NCI-H1694 treated with DMSO at 0.1 percent for 48 hours (cell line): Measurements from ENCODE around the gene RPL32.
"Not testable (repeated sequence)": the region's sequence is repeated elsewhere in the genome, so short reads cannot be mapped to it uniquely, and the experiment has no call there.

Source experiments
- DNase-seq: peaks from one replicate; lab custom pipeline; 2025; lab: John Stamatoyannopoulos, UW

The RPL32 gene

DNA sequence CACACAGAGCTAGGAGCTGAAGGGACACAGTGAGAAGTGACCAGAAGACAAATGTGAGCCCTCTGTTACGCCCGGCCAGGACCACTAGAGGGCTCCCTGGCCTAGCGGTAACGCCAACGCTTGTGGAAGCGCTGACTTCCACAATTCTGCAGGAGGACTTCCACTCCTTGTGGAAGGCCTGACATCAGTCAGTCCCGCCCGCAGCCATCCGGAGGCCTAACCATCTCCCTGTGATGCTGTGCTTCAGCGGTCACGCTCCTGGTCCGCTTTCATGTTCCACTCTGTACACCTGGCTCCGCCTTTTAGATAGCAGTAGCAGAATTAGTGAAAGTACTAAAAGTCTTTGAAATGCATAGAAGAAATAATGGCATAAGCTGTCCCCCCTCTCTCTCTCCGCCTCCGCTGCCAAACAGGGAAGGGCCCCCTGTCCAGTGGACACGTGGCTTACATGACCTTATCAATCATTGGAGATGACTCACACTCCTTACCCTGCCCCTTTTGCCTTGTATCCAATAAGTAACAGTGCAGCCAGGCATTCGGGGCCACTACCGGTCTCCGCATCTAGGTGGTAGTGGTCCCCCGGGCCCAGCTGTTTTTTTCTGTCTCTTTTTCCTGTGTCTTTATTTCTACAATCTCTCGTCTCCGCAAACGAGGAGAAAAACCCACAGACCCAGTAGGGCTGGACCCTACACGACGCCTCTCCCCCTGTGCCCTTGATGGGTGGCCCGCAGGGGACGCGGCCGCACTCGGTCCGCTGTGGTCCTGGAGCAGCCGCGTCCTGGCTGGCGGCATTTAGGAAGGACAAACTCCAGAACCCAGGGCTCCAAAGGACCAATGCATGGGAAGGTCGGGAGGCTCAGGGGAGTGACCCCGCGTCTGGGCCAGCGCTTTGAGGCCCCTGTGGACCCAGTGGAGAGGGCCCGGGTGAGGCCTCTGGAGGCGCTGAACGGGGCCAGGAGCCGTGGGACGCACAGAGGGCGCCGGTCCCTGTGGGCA lies 27.0 kb upstream of the RPL32 start:
- no peak for DNase-seq

DNA sequence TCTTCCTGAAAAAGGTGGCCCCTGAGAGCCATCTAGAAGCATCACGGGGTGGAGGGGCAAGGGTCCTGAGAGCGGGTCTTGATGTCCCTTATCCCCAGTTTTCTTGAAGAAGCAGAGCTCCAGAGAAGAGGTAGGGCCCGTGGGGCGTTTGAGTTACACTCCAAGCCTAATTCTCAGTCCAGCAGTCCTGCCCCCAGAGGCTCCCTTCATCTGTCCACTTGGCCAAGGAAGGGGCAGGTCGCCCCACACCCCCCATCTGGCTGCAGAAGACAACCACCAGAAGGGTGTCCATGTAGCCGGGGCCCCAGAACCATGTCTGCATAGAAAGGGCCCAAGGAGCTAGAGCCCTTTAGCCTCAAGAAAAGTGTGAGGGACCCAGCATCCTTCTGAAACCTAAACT lies 25.5 kb upstream of the RPL32 start:
- no peak for DNase-seq

DNA sequence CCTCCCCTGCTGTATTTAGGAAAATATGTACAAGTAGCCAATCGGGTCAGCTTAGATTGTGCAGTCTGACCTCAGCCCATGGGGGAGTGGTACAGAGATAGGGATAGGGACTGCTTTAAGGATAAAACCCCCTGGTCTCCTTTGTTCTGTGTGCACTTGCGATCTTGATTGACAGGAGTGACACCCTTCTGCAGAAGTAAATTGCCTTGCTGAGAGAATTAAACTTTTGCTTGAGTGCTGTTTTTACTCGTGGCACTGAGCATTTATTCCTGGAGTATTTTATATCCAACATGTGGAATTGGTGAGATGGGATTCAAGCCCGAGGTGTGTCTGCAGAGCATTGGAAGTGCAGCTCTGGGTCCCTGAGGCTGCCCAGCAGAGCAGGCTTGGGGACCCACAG lies 23.9 kb upstream of the RPL32 start:
- no peak for DNase-seq

DNA sequence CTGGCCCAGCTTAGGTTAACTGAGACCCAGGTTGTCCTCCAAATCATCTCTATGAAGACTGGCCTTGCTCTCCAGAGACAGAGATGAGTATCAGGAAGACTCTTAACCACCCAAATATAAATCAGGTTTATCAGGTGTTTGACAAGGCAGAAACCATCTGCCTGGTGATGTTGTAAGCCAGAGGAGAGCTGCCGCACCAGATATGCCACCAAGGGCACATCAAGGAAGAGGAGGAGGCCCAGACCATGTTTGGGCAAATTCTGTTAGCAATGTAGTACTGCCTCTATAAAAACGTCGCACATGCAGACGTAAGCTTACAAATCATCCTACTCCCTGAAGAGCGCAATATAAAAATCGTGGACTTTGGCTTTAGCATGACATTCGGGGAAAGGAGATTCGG lies 21.0 kb upstream of the RPL32 start:
- no peak for DNase-seq

DNA sequence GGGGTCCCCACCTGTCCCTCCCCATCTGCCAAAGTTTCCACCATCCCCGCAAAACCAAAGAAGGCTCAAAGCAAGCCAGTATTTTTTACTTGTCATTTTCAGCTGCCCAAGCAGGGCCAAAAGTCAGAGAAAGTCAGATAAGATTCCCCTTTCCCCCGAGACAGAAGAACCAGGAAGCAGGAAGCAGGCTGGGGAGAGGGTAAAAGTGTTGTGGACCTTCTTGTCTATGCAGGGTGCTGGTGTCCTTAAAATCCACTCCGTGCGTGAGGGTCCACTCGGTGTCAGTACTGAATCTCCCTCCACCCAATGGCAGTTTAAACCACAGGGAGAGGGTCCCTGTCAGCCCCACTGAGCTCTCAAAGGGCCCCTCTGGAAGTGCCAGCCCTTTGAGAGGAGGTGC lies 20.2 kb upstream of the RPL32 start:
- no peak for DNase-seq

DNA sequence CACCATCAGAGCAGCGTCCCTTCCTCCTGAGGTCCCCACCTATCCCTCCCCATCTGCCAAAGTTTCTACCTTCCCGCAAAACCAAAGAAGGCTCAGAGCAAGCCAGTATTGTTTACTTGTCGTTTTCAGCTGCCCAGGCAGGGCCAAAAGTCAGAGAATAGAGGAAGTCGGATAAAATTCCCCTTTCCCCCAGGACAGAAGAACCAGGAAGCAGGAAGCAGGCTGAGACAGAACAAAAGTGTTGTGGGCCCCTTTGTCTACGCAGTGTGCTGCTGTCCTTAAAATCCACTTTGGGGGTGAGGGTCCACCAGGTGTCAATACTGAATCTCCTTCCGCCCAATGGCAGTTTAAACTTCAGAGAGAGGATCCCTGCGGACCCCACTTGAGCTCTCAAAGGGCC lies 18.5 kb upstream of the RPL32 start:
- no peak for DNase-seq

DNA sequence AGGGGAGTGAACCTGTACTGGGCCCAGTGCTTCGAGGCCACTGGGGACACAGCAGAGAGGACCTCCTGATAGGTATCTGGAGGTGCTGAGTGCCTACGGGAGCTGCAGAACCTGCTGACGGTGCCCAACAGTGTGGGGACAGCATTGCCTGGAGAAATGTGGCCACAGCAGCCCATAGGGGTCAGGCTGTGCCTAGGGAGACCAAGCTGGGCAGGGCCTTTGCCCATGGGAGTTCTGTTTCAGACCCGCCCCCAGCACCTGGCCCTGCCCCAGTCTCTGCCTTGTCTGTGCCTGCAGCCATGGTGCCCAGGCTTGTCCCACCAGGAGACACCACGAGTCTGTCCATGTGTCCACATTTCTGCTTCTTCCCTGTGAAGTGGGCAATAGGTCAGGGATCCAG lies 15.3 kb upstream of the RPL32 start:
- DNase-seq: no peak

DNA sequence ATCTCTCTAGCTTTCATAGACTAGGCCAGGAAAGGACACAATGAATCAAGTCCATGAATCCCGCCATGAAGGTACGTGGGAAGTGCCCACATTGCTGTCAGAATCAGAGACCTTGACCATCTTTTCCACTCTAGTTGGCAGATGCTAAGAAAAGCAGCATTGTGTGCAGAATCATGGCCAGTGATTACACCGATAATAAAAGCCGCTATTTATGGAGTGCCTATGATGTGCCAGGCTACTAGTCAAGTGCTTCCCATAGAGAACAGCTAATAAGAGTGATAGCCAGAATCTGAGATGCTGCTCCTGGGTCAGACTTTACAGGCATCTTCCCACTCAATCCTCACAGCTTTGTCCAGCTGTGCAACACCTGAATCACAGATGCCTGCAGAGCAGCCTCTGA lies 13.2 kb upstream of the RPL32 start:
- no peak for DNase-seq

DNA sequence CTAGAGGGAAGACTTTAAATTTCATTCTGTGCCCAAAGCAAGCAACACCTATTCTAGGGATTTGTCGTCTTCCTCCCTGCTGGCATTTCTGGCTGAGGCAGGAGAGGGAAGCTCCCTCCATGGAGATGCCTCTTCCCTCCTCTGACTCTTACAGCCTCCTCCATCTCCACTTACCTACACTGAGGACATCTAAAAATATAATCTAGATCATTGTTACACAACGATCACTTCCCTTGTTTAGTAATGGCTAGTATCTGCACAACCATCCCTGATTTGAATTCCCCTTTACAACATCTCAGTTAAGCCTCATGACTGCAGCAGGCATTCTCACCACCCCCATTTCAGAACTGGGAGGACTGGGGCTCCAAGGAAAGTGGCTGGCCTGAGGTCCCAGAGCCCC lies 12.5 kb upstream of the RPL32 start:
- DNase-seq: not testable (repeated sequence)

DNA sequence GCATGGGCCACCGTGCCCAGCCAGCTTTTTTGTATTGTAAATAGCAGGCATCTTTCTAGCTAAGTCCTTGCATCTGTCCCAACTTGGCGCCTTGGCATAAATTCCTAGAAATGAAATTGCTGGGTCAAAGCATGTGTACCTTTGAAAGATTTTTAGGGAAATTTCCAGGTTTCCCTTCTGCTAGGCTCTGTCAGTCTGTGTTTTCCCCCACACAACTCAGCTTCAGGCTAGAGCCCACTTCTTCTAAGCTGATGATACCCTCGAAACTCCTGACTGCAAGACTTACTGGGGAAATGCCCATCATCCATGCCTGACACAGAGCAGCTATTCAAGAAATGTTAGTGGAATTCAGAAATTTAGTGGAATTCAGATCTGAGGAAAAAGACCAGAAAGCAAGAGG lies 10.8 kb upstream of the RPL32 start:
- DNase-seq: no peak

DNA sequence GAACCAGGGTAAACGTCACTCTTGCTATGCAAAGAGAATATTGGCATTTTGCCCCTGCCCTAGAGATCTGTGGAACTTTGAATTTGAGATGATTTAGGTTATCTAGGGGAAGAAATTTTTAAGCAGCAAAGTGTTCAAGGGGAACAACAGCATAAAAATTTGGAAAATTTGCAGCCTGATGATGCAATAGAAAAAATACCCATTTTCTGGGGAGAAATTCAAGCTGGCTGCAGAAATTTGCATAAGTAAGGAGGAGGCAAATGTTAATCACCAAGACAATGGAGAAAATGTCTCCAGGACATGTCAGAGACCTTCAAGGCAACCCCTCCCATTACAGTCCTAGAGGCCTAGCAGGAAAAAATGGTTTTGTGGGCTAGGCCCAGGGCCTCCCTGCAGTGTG lies 4.4 kb upstream of the RPL32 start:
- DNase-seq: no peak

DNA sequence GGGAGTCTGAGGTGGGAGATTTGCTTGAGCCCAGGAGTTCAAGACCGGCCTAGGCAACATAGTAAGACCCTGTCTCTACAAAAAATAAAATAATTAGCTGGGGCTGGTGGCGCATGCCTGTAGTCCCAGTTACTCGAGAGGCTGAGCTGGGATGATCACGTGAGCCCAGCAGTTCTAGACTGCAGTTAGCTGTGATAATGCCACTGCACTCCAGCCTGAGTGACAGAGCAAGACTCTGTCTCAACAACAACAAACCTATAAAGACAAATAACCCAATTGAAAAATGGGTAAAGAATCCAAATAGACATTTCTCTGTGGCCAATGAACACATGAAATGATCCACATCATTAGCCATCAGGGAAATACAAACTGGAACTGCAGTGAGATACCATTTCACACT lies 1.1 kb upstream of the RPL32 start:
- DNase-seq: no peak

DNA sequence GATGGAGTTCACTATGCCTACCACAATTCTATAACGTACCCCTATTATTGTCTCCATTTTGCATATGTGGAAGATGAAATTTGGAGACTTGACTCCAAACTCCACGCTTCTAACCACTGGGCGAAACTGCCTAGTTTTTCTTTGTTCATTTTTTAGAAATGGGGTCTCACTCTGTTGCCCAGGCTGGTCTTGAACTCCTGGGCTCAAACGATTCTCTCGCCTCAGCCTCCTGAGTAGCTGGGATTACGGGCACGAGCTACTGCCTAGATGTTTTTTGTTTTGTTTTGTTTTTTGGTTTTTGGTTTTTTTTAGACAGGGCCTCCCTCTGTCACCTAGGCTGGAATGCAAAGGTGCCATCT lies 584 bp upstream of the RPL32 start:
- DNase-seq: no peak

DNA sequence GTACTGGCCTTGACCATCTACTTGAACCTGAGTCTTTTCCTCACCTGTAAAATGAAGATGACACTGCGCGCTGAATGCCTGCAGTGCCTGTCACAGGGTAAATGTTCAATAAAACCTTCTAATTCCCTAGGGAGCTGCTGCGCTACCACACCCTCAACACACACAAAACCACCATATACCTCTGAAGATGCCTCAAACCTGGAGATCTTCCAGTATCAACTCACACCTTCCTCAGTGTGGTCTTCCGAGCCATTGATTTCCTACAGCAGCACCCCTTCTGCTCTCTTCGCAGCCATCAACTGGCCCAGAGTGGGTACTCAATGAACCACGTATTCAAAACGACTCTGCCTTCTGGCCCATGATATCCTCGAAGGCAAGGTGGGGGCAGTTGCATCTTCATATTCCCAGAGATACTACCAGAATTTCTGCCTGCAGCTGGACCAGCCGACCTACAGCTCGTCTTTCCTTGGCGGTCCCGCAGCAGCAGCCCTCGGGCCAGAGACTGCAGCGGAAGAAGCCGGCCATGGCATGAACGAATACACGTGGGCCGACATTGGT lies 695 bp downstream of the RPL32 start:
- no peak for DNase-seq

DNA sequence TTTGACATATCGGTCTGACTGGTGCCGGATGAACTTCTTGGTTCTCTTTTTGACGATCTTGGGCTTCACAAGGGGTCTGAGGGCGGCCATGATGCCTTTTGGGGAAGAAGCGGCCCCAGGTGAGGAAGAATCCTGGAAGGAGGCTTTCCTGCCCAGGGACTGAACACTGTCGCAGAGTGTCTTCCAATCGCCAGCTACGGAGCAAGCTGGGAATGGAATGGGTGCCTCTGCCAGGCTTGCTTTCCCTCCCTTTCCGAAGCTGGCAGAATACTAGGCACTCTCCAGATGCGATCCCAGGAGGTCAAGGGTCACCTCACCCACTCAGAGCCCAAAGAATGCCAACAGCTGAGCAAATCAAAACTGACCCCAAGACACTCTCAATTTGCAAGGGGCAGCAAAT lies 1.2 kb downstream of the RPL32 start:
- not testable (repeated sequence) for DNase-seq

DNA sequence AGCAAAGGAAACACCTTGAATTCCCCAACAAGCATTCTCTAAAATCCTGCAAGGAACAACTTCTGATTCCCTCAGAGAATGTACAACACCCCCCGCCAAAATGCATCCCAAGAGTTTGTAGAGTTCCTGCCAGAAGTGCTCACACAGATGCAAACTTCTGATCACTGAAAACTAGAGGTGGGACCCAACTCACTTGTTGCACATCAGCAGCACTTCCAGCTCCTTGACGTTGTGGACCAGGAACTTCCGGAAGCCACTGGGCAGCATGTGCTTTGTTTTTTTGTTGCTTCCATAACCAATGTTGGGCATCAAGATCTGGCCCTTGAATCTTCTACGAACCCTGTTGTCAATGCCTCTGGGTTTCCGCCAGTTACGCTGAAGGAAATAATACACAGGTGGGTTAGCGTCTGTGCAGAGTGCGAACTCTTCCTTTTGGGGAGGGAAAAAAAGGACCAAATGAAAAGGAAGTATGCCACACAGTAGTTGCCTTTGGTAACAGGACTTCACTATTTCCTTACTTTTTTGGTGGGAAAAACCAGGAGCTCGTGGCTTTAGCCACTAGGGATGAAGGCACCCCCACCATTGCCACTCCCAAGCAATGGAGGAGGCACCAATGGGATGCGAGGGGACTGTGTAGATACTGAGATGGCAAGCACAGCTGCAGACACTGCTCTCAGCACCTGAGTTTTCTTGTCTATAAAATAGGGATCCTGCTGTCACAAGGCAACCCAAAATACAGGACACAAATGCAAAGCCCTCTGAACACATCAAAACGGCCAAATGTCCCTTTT lies 2.0 kb downstream of the RPL32 start:
- DNase-seq: no peak

DNA sequence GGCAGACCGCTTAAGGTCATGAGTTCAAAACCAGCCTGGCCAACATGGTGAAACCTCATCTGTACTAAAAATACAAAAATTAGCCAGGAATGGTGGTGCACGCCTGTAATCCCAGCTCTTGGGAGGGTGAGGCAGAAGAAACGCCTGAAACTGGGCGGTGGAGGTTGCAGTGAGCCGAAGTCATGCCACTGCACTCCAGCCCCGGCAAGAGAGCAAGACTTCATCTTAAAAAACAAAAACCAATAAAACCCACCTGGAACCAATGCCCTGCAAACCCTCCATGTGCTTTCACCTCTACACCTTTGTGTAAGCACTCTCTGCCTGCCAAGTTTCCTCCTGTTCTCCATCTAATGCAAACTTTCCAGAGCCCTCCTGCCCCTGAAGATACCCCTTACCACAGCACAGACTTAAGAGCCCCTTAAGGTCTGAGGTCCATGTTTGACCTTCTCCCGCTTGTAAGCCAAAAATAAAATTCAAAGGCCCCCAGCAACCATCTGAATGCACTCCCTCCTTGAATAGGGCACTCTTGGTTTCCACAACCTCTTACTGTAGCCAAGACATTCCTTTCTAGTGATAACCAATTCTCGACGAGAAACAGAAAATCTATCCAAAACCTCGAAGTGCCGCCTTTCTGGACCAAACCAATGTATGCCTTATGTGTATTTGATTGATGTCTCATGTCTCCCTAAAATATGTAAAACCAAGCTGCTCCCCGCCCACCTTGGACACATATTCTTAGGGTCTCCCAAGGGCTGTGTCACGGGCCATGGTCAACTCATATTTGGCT lies 3.0 kb downstream of the RPL32 start:
- no peak for DNase-seq

DNA sequence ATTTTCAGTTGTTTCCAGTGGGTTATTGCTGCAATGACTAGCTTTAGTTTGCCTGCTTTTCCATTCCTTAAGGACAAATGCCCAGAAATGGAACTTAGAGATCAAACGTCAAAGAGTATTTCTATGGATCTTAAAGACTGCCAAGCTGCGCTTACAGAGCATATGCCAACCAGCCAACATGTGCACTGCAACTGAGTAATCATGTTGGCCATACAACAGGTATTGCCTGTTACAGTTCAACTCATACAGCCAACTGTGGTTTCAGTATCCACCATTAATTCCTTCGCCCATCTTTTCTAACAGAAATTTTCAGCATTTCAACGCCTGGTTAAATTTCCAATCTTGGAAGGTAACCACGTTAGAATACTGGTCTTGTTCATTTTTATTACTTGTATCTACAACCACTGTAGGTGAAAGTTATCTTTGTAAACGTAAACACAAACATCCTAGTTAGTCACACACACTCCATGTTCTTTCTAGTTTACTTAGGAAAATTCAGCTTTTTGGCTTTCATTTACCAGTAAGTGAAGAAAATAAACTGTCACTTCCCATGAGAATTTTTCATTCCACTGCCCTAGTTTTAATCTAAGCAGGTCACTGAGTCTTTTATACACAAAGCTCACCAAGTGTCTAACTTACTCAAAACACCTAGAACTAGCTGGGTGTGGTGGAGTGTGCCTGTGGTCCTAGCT lies 3.9 kb downstream of the RPL32 start:
- no peak for DNase-seq

DNA sequence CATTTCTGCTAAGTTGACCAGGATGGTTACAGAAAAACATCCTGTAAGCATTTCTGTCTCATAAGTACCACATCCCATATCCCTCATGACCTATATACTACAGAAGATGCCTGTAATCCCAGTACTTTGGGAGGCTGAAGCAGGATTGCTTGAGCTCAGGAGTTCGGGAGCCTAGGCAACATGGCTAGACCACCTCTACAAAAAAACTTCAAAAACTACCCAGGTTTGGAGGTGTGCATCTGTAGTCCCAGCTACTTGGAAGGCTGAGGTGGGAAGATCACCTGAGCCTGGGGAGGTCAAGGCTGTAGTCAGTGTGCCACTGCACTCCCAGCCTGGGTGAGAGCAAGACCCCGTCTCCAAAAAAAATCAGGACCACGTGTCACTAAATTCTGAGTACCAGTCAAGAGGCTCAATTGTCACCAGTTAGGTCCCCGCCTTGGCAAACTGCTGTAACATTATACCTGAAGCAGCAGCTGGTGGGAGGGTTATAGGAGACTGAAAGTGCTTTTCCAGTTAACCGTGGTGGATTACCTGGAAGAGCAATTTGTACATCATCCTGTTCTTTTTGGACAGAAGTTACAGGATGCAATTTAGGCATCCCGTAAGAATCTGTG lies 6.2 kb downstream of the RPL32 start:
- no peak for DNase-seq

DNA sequence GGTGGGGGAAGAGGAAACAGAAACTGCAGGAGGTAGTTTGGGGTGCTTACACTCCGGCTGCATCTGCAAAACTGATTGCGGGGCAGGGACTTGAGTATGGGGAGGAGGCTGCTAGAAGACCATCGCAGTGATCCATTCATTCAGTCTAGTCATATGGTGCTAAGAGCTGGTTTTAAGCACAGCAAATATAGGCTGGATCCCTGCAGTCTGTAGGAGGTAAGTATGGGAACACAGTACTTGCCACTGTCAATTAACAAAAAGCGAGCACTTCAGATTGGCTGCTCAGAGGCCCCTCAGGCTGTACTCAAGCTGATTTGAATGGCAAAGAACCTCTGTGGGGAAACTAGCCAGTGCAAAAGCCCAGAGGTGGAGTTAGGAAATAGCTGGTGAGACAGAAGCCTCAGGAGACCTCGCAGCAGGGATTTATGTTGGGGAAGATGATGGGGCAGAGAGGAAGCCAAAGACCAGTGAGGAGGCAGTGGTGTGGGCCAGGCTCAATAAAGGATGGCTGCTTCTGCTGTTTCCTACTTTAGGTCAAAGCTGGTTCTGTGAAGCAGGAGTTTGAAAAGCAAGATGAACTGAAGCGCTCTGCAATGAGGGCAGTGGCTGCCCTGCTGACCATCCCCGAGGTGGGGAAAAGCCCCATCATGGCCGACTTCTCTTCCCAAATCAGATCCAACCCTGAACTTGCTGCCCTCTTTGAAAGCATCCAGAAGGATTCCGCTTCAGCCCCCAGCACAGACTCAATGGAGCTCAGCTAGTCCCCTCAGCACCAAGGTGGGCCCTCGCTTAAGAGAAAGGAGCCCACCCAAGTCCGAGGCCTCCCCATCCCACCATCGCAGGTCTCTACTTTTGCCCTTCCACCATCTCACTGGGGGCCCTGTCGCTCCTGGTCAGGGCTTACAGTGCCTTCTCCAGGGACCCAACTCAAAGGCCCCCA lies 7.9 kb downstream of the RPL32 start:
- DNase-seq: no peak
